HepG2 (cell line): ENCODE measurements around the gene DIPK1A. TPM values are rescaled to one million over a fixed set of nuclear protein-coding genes. Genes with fewer than 3 reads are reported as not detected.

Experiments used
- CCDC6 ChIP-seq: sonication (generic); formaldehyde crosslinking; IDR thresholded peaks from 2 replicates; pipeline ENCODE4 v1.8.1; 2022; ENCODE audit warnings: mild to moderate bottlenecking, missing genetic modification reagents, moderate library complexity
- ELF3 ChIP-seq: IDR thresholded peaks from 2 replicates; pipeline ENCODE4 v1.6.1; 2016; ENCODE audit warnings: missing genetic modification reagents, missing compliant biosample characterization
- GATAD2A ChIP-seq: IDR thresholded peaks from 2 replicates; pipeline ENCODE4 v1.6.1; 2016
- HDAC2 ChIP-seq: sonication (generic); formaldehyde crosslinking; IDR thresholded peaks from 2 replicates; pipeline ENCODE4 v1.4.0; 2020; ENCODE audit warnings: missing genetic modification reagents
- HNF4A ChIP-seq: sonication (generic); formaldehyde crosslinking; IDR thresholded peaks from 2 replicates; pipeline ENCODE4 v1.4.0; 2020; ENCODE audit warnings: missing genetic modification reagents
- KDM6A ChIP-seq: IDR thresholded peaks from 2 replicates; pipeline ENCODE4 v1.6.1; 2016; ENCODE audit warnings: low read depth
- PAXIP1 ChIP-seq: sonication (generic); formaldehyde crosslinking; conservative IDR thresholded peaks from 2 replicates; pipeline ENCODE4 v1.4.0; 2020; ENCODE audit warnings: mild to moderate bottlenecking, missing genetic modification reagents, moderate library complexity
- SOX13 ChIP-seq, 3 experiments: fragments of 450-650 bp in 1 of 3; sonication (generic) in 1 of 3; formaldehyde crosslinking in 1 of 3; IDR thresholded peaks in 2 of 3; conservative IDR thresholded peaks in 1 of 3; 2 replicates each; pipeline versions ENCODE4 v1.5.0 to v1.6.1; 2016 to 2020; ENCODE audit warnings: antibody characterized with exemption in 1 of 3, mild to moderate bottlenecking in 1 of 3, missing compliant biosample characterization in 1 of 3, missing genetic modification reagents in 1 of 3, moderate library complexity in 1 of 3
- SOX5 ChIP-seq: IDR thresholded peaks from 2 replicates; pipeline ENCODE4 v1.6.1; 2016; ENCODE audit warnings: borderline replicate concordance
- SOX6 ChIP-seq, 2 experiments: fragments of 450-650 bp in 1 of 2; sonication (generic) in 1 of 2; formaldehyde crosslinking in 1 of 2; IDR thresholded peaks; 2 replicates each; pipeline versions ENCODE4 v1.4.0 to v1.6.1; 2017 to 2020; ENCODE audit warnings: antibody characterized with exemption in 1 of 2, mild to moderate bottlenecking in 1 of 2, missing genetic modification reagents in 1 of 2
- TAF1 ChIP-seq: sonication (generic); formaldehyde crosslinking; IDR thresholded peaks from 2 replicates; pipeline ENCODE4 v1.4.0; 2020; ENCODE audit warnings: missing genetic modification reagents
- ZNF543 ChIP-seq: sonication (generic); formaldehyde crosslinking; IDR thresholded peaks from 2 replicates; pipeline ENCODE4 v1.4.0; 2020; ENCODE audit warnings: mild to moderate bottlenecking, missing genetic modification reagents
- ZNF557 ChIP-seq: sonication (generic); formaldehyde crosslinking; IDR thresholded peaks from 2 replicates; pipeline ENCODE4 v1.4.0; 2020; ENCODE audit warnings: missing genetic modification reagents
- ZNF646 ChIP-seq: sonication (generic); formaldehyde crosslinking; IDR thresholded peaks from 2 replicates; pipeline ENCODE4 v1.9.0; 2021; ENCODE audit warnings: mild to moderate bottlenecking, missing genetic modification reagents
- ZNF710 ChIP-seq: sonication (generic); formaldehyde crosslinking; IDR thresholded peaks from 2 replicates; pipeline ENCODE4 v1.5.0; 2020; ENCODE audit warnings: mild to moderate bottlenecking, missing genetic modification reagents, borderline replicate concordance
- polyA plus RNA-seq, 8 experiments: library from polyadenylated mRNA; depleted of rRNA in 3 of 8; stranded (reverse) in 7 of 8; unstranded in 1 of 8; fragments of >200 nt; fragmentation: Illumina TruSeq in 4 of 8; extraction: Trizol in 4 of 8; gene quantifications; 2 replicates each; pipeline versions ENCODE4 v1.2.1 to v1.2.3, GENCODE V29; 2011 to 2016; ENCODE audit warnings: low read depth in 4 of 8, missing spikeins in 1 of 8, mixed read lengths in 1 of 8; ENCODE audit not compliant: insufficient read depth in 1 of 8
- total RNA-seq, 5 experiments: library from RNA; depleted of rRNA; stranded (reverse); fragments of >200 nt; fragmentation: Illumina TruSeq; extraction: Trizol; gene quantifications; 2 replicates each; pipeline ENCODE4 v1.2.3, GENCODE V29; 2016; ENCODE audit warnings: low read depth in 1 of 5

DIPK1A gene
- total and polyA plus RNA-seq, 2 of the 13 experiments (the other 11 are each of a cell fraction or from before 2014, with no cell fraction given) = 8.4 TPM

DNA sequence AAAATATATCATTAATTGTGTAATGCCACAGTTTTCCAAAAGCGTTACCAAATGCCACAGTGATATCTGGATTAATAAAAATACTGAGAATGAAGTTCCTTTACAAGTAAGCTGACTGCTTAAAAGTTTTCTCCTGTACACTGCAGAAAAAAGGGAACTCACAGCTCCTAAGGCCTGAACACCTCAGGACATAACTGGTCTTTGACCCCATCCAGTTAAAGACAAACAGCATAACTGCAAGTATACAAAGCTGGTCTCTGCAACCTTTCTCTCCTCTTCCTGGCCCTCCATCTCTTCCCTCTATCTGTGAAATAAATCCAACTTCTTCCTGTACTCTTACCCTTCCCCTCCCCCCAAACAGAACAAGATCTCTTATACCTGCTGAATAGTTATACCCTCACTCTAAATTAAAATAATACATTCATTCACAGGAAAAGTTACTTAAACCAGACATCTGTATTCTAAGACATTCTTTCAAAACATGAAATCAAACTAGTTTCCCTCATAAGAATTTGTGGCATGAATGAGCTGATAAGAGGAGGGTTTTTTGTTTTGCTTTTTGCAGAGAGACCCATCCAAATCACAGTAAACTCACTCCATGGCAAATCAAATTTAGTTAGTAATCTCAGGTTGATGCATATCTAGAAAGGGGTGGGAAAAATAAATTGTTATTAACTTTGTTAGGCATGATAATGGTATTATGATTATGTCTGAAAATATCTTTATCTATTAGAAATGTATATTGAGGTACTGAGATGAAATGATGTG lies 2.9 kb downstream of the DIPK1A start (continued):
- TF ChIP-seq ZNF646 (CRISPR knock-in tag) = no peak
- peak; percentile 74 for TF ChIP-seq PAXIP1 (CRISPR knock-in tag)
- peak; percentile 48; the same call in 1 of the 2 replicates for TF ChIP-seq HDAC2
- no peak for TF ChIP-seq TAF1 (CRISPR knock-in tag)
- TF ChIP-seq HNF4A (CRISPR knock-in tag) = peak; percentile 85
- no peak for TF ChIP-seq SOX13 (IDR thresholded peaks at IDR 0.05)
- peak in 1 of 2 experiments; percentile 52; a peak in 1 of 4 replicates for TF ChIP-seq SOX13 (CRISPR knock-in tag; conservative IDR thresholded peaks at IDR 0.05 in 1 of 2, IDR thresholded peaks at IDR 0.05 in 1 of 2)
- TF ChIP-seq GATAD2A = peak; percentile 55
- no peak for TF ChIP-seq CCDC6
- TF ChIP-seq ZNF543 (CRISPR knock-in tag) = peak; percentile 89
- no peak for TF ChIP-seq SOX6 (IDR thresholded peaks at IDR 0.05)
- TF ChIP-seq SOX6 (CRISPR knock-in tag; IDR thresholded peaks at IDR 0.05) = peak; percentile 55; the same call in 1 of the 2 replicates
- TF ChIP-seq ZNF710 (CRISPR knock-in tag) = peak; percentile 97
- peak; percentile 76 for TF ChIP-seq ELF3 (CRISPR knock-in tag)
- 0 out of 2 replicates have a peak, but pooled peaks have one; percentile 22 for TF ChIP-seq ZNF557 (CRISPR knock-in tag)
- peak; percentile 64 for TF ChIP-seq KDM6A (CRISPR knock-in tag)
- TF ChIP-seq SOX5 (CRISPR knock-in tag) = 0 out of 2 replicates have a peak, but pooled peaks have one; percentile 16
